ENCODE results near the gene CPED1. TPM values are rescaled to one million over a fixed set of nuclear protein-coding genes. Genes with fewer than 3 reads are reported as not detected.

CPED1 gene
- total and polyA plus RNA-seq, 2 donors (not counting 1 experiment from before 2014, with no cell fraction given) = 70.2 to 196 TPM

GRCh38 chr7:121101083-121101482, 112.6 kb downstream of the CPED1 start:
- Histone ChIP-seq H3K27me3 (ENCODE audit: control insufficient read depth, insufficient read depth, low read length) (no peaks in the 10 kb centered on the region), H3K4me1 (ENCODE audit: control insufficient read depth, extremely low read depth, insufficient read depth, low read length) (no peaks in the 10 kb centered on the region), H3K9ac (ENCODE audit: insufficient read depth, low read length) (no peak overlapping the region), H3K9me3 (ENCODE audit: control insufficient read depth, insufficient read depth, low read depth, low read length) (no peaks in the 10 kb centered on the region), H3K79me2 (ENCODE audit: control insufficient read depth, insufficient read depth, low read length) (no peaks in the 10 kb centered on the region), H3K4me3 (replicated peaks in 1 of 4; ENCODE audit: control extremely low read depth in 1 of 4, insufficient read depth in 1 of 4, low read depth in 3 of 4, low read length in 4 of 4) (no peak overlapping the region), H2AFZ (ENCODE audit: low read length) (no peak overlapping the region), H3K4me2 (ENCODE audit: extremely low read depth, insufficient read depth, low read length) (no peak overlapping the region), H3K36me3 (ENCODE audit: control insufficient read depth, insufficient read depth, low read length) (peaks cover 11% of the 10 kb centered on the region), H3K27ac (ENCODE audit: insufficient read depth, low read length) (no peak overlapping the region), H4K20me1 (ENCODE audit: control insufficient read depth, extremely low read depth, insufficient read depth, low read length) (no peaks in the 10 kb centered on the region)
- no peak for DNase-seq (ENCODE audit: low read depth in 2 of 2)
- TF ChIP-seq EZH2 (IDR thresholded peaks at IDR 0.05; ENCODE audit: low read length, missing control alignments) = no peak
- TF ChIP-seq CTCF (conservative IDR thresholded peaks at IDR 0.05 in 1 of 2, IDR thresholded peaks at IDR 0.05 in 1 of 2; ENCODE audit: low read depth in 1 of 2, low read length in 2 of 2) = no peak

GRCh38 chr7:121101621-121102020, 113.1 kb downstream of the CPED1 start:
- Histone ChIP-seq H3K27ac (ENCODE audit: insufficient read depth, low read length) (no peak overlapping the region), H3K27me3 (ENCODE audit: control insufficient read depth, insufficient read depth, low read length) (no peaks in the 10 kb centered on the region), H3K9me3 (ENCODE audit: control insufficient read depth, insufficient read depth, low read depth, low read length) (no peaks in the 10 kb centered on the region), H3K9ac (ENCODE audit: insufficient read depth, low read length) (no peak overlapping the region), H3K4me2 (ENCODE audit: extremely low read depth, insufficient read depth, low read length) (no peak overlapping the region), H3K36me3 (ENCODE audit: control insufficient read depth, insufficient read depth, low read length) (peaks cover 11% of the 10 kb centered on the region), H3K4me3 (replicated peaks in 1 of 4; ENCODE audit: control extremely low read depth in 1 of 4, insufficient read depth in 1 of 4, low read depth in 3 of 4, low read length in 4 of 4) (no peak overlapping the region), H4K20me1 (ENCODE audit: control insufficient read depth, extremely low read depth, insufficient read depth, low read length) (no peaks in the 10 kb centered on the region), H3K4me1 (ENCODE audit: control insufficient read depth, extremely low read depth, insufficient read depth, low read length) (no peaks in the 10 kb centered on the region), H3K79me2 (ENCODE audit: control insufficient read depth, insufficient read depth, low read length) (no peaks in the 10 kb centered on the region), H2AFZ (ENCODE audit: low read length) (no peak overlapping the region)
- TF ChIP-seq EZH2 (IDR thresholded peaks at IDR 0.05; ENCODE audit: low read length, missing control alignments) (no peak), CTCF (conservative IDR thresholded peaks at IDR 0.05 in 1 of 2, IDR thresholded peaks at IDR 0.05 in 1 of 2; ENCODE audit: low read depth in 1 of 2, low read length in 2 of 2) (no peak)
- no peak for DNase-seq (ENCODE audit: low read depth in 2 of 2)

- TF ChIP-seq EZH2 (IDR thresholded peaks at IDR 0.05; ENCODE audit: low read length, missing control alignments) (no peak), CTCF (conservative IDR thresholded peaks at IDR 0.05 in 1 of 2, IDR thresholded peaks at IDR 0.05 in 1 of 2; ENCODE audit: low read depth in 1 of 2, low read length in 2 of 2) (no peak)
- DNase-seq (ENCODE audit: low read depth in 2 of 2) = no peak
- Histone ChIP-seq H3K79me2 (ENCODE audit: control insufficient read depth, insufficient read depth, low read length) (no peaks in the 10 kb centered on the region), H3K36me3 (ENCODE audit: control insufficient read depth, insufficient read depth, low read length) (peaks cover 11% of the 10 kb centered on the region), H3K4me2 (ENCODE audit: extremely low read depth, insufficient read depth, low read length) (no peak overlapping the region), H3K27ac (ENCODE audit: insufficient read depth, low read length) (no peak overlapping the region), H3K27me3 (ENCODE audit: control insufficient read depth, insufficient read depth, low read length) (no peaks in the 10 kb centered on the region), H3K9me3 (ENCODE audit: control insufficient read depth, insufficient read depth, low read depth, low read length) (no peaks in the 10 kb centered on the region), H4K20me1 (ENCODE audit: control insufficient read depth, extremely low read depth, insufficient read depth, low read length) (no peaks in the 10 kb centered on the region), H3K9ac (ENCODE audit: insufficient read depth, low read length) (no peak overlapping the region), H3K4me3 (replicated peaks in 1 of 4; ENCODE audit: control extremely low read depth in 1 of 4, insufficient read depth in 1 of 4, low read depth in 3 of 4, low read length in 4 of 4) (no peak overlapping the region), H2AFZ (ENCODE audit: low read length) (no peak overlapping the region), H3K4me1 (ENCODE audit: control insufficient read depth, extremely low read depth, insufficient read depth, low read length) (no peaks in the 10 kb centered on the region)
Measured at GRCh38 chr7:121102619-121103018, 114.1 kb downstream of the CPED1 start.

Measured in fibroblast of lung (primary cell).